ELR (cell line): ENCODE data around the gene SPOCD1.
A peak's percentile ranks its signal among the peaks of the same experiment; 100 is the strongest.

ENCODE experiments used
- DNase-seq: peaks from one replicate; pipeline ENCODE4 v3.0.0-alpha.2; 2015; ENCODE audit warnings: low read depth

Gene SPOCD1

GRCh38 chr1:31755850-31756492, 59.9 kb downstream of the SPOCD1 start:
- DNase-seq = no peak

GRCh38 chr1:31755197-31755611, 60.6 kb downstream of the SPOCD1 start:
- peak; percentile 77 for DNase-seq

- no peak for DNase-seq
Observed at GRCh38 chr1:31754397-31754796, 61.4 kb downstream of the SPOCD1 start.

GRCh38 chr1:31753707-31754349, 62.0 kb downstream of the SPOCD1 start:
- DNase-seq = no peak

- DNase-seq = no peak
Observed at GRCh38 chr1:31752952-31753475, 62.8 kb downstream of the SPOCD1 start.

GRCh38 chr1:31752258-31752657, 63.6 kb downstream of the SPOCD1 start:
- DNase-seq = no peak

GRCh38 chr1:31751822-31752241, 64.0 kb downstream of the SPOCD1 start:
- DNase-seq = no peak

- DNase-seq = peak; percentile 77
Observed at GRCh38 chr1:31750858-31751510, 64.8 kb downstream of the SPOCD1 start.

GRCh38 chr1:31749785-31750735, 65.8 kb downstream of the SPOCD1 start:
- DNase-seq = no peak

- DNase-seq = no peak
Observed at GRCh38 chr1:31748365-31748764, 67.5 kb downstream of the SPOCD1 start.

- DNase-seq = no peak
Observed at GRCh38 chr1:31747304-31747703, 68.5 kb downstream of the SPOCD1 start.

GRCh38 chr1:31746687-31747086, 69.1 kb downstream of the SPOCD1 start:
- DNase-seq = no peak

- DNase-seq = no peak
Observed at GRCh38 chr1:31745946-31746670, 69.7 kb downstream of the SPOCD1 start.

- DNase-seq = peak; percentile 72
Observed at GRCh38 chr1:31745096-31745945, 70.5 kb downstream of the SPOCD1 start.

- no peak for DNase-seq
Observed at GRCh38 chr1:31744165-31744888, 71.5 kb downstream of the SPOCD1 start.

- no peak for DNase-seq
Observed at GRCh38 chr1:31742462-31743212, 73.2 kb downstream of the SPOCD1 start.
